GM18858 (cell line): ENCODE results near the gene ANXA10.
"Not testable (repeated sequence)": the region's sequence is repeated elsewhere in the genome, so short reads cannot be mapped to it uniquely, and the experiment has no call there.

ENCODE experiments used
- ATAC-seq: cut with Tn5 transposase; IDR thresholded peaks from one replicate; pipeline ENCODE4 v1.9.1; 2021; ENCODE audit not compliant: unreplicated experiment

ANXA10 gene

DNA sequence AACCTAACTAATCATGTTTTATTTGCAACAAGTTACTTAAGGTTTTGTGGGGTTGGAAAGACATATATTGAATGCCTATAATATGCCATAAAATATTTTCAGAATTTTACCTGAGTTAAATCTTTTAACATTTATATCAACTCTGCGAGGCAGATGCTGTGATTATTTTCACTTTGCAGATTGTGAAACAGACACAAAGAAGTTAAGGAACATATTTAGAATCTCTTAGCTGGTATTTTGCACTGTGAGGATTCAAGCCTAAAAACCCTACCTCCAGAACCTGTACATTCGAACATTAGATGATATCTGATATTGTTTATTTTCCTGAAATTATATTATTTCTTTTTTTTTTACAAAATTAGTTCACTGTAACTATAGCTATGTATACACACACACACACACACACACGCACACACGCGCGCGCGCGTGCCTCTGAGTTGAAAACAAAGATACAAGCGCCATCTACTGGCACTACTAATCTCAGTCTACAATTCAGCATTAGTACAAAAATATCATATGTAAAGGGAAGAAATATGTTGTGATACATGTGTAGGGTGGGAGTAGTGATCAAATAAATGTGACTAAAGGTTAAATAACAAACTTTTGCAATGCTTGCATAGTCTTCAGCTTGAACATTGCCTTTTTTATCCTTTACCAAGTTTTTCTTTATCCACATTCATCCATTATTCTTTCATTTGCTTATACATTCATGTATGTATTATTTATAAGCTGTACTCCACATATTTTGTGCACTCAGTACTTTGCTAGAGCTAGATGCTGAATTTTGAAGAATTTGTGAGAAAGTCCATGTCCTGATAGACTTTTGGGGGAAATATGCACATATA, 61.5 kb downstream of the ANXA10 start:
- ATAC-seq, result peak; percentile 85

DNA sequence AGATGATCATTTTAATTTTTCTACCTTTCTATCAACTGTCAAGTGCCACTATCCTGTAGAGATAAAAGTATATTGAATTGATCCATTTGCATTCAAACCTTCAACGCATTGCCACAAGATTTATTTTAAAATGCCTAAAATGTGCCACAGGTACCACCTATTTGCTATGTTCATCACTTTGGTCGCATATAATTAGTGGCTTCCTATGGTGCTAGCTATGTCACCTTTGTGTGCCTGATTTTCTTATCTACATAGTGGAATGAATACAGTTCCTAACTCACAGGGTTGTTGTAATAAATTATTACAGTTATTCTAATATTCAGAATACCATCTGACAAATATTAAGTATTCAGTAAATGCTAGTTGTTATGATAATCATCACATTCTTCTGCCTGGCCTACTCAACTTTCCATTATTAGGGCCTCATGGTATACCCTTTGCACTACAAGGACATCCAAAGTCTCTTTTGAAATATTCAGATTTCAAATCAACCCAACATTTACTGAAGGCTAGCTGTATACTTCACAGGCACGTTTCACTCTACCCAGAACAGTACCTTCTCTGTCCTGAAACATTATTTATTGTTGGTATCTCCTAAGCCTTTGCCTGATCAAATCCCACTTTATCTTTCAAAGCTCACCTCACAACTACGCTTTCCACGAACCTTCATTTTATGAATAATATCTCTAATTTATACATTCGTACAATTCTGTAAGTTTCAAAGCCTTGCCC, 62.4 kb downstream of the ANXA10 start:
- ATAC-seq, result no peak

DNA sequence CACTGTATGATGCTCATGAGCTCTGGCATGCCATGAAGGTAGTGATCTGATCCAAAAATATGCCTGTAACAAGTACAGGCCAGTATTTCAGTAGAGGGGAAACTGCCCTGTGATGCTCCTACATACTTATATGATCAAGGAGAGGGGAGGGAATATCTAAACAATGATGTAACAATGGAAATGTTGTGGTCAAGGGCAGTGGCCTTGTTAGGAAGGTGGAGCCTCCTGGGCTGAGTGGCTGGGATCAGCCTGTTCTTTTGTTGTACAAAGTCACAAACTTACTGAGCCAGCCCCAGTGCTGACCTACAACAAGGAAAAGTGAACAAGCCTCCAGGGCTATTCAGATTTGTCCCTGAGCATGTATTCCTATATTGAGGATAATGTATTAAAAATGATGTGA, 70.3 kb downstream of the ANXA10 start:
- no peak for ATAC-seq

DNA sequence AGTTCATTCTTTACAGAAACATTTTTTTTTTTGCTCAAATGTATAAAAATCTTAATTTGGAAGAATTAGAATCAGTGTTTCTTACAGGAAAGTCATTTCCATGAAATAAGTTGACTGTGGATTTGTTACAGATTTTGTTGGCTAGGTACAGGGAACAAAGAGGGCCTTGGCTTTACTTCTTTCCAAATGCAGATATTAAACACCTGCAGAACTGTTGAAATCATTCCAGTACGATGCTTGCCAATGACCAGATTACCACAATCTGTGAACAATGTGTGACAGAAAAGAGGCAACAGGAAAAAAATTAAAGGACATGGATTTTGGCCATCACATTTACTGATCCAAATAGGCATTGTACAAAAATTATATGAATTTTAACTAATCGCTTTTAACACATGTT, 70.8 kb downstream of the ANXA10 start:
- ATAC-seq, result no peak

DNA sequence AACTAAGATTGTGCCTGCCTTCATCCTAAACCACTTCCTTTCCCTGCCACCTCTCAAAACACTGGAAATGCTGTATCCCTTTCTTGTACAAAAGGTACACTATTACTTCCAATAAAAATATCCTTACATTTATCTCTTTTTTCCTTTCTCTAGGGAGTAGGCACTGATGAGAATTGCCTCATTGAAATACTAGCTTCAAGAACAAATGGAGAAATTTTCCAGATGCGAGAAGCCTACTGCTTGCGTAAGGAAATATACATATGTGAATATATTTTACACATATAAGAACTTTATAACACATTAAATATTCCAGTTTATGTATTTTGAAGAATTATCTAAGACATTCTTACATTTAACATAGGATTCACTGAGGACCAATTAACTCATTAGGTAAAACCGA, 71.7 kb downstream of the ANXA10 start:
- no peak for ATAC-seq

DNA sequence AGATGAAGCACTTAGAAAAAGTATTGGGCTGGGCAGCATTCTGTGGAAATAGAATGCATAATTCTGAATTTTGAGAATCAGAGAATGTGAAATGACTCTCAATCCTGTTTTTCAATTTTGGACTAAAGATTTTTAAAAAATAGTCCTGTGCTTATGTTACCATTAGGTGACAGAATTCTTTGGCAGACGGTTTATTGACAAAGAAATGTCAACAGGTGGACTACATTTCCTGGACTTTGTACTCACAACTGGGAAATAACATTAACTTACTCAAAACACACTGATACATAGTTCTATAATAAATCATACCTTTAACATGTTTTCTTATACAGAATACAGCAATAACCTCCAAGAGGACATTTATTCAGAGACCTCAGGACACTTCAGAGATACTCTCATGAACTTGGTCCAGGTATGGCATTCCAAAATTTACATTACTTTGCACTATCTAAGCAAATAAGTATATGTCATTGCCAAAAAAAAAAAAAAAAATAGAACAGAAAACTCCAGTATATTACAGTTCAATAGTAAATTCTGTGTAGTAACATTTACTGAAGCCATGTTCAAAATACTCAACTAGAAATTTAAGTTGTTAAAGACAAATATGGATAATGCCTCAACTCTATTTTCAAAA, 72.7 kb downstream of the ANXA10 start:
- no peak for ATAC-seq

DNA sequence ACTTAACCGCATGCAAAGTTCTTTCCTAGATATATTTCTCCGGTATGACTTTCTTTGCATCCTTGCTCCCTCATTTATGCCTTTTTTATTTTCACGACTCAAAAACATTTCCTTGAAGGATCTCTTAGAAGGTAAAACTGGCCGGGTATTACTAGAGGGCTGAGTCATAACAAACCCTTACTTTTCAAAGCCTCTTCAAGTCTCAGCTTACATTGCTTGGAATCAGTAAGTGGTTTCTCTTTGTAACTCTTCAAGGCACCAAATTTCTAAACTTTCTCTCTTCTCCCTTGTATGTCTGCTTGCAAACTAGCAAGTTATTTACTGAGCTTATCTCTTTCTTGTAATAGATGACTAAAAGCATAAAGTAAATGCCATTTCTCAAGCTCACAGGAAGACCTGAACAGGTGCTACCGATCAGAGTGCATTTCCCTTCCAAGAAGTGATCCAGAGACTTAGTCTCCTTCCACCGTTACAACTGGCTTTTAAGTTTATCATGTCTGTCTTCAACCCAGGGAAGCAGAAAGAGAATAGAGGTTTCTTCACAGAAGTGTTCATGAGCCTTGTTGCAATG, 75.5 kb downstream of the ANXA10 start:
- peak; percentile 53 for ATAC-seq

DNA sequence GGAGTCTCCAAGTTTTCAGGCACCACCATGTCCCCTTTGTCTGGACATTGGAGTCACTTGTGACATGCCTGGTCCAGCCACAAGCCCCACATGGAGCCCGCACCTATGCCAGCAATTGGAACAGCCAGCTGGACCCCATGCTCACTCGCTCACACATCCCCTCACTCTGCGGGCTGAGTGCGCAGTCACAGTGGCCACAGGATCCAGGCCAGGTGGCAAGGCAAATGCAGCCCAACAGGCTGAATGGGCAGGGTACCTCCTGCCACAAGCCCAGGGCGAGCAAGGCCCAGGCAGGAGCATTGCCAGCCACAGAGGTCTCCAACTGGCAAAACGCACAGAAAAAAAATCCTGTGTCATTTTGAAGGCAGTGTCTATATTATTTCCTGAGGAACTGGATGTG, 82.0 kb downstream of the ANXA10 start:
- ATAC-seq, result no peak

DNA sequence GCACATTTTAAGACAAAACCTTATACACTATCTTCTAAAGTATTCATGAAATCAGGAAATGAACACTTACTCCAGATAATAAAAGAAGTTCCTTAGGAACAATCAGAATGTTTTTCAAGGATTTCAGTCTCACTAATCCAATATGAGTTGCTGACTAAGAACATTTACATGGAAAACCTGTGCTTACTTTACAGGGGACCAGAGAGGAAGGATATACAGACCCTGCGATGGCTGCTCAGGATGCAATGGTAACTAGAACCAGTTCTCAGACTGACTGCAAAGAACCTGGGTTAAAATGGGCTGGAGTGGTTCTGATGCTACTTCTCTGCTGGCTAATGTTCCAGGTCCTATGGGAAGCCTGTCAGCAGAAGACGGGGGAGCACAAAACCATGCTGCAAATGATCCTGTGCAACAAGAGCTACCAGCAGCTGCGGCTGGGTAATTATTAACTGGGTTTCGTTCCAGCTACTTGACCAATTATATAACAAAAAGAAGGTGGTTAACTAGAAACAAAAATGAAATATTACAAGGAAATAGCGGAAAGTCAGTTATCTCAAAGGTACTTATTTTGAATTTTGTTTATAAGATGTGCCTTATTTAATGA, 85.3 kb downstream of the ANXA10 start:
- ATAC-seq, result no peak

DNA sequence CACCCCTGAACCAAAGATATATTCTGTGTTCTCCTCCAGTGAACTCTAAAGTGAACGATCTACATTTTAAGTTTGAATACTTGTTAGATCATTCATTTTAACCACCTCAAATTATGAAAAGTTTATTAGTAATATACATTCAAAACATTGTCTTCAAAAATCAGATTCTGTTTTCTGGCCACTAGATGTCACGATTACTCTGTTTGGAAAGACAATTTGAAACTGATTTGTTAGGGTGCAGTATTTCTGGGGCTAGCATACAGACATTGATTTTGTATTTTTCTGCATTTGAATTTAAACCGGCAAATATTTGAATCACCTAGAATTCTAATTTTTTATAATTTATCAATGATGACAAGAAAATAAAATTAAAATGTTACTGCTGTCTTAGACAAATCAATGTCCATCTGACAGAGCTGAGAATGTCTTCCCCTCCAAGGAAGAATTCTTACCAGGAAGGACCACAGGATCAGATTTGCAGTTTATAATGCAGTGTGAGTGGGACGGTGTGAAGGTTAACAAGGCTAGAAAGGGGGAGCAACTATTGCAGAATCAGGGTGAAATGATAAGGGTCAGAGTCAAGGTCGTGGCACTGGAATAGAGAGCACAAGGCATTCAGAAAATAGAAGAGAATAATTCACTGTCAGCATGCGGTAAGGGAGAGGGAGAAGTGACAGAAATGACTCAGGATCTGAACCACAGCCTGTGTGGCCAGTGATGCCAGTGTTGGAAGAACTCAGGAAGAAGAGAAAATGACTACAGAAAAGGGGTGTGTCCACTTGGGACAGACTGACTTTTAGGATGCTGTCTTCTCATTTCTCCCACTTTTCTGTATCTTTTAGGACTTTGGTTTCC, 91.6 kb downstream of the ANXA10 start:
- no peak for ATAC-seq

DNA sequence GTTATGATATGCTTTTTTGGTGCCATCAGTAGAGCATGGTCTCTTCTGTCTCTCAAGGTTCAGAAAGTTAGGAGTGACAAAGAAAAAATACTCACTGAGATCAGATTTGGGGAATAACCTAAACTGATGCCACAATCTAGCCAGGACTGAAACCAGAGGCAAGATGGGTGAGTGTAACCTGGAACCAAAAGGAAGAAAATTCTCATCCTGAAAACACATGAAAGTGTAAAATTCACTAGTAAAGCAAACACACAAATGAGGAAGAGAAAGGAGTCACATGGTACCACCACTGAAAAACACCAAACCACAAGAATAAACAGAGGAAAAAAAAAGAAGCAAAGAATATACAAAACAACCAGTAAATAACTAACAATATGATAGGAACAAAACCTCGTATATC, 96.4 kb downstream of the ANXA10 start:
- peak; percentile 79 for ATAC-seq

DNA sequence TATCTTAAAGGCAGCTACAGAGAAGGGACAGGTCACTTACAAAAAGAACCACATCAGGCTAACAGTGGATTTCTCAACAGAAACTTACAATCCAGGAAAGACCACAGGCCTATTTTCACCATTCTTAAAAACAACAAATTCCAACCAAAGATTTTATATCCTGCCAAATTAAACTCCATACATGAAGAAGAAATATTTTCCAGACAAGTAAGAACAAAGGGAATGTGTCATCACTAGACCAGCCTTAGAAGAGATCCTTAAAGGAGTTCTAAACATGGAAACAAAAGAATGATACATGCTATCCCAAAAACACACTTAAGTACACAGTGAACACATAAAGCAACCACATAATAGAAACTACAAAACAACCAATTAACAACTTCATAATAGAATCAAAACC, 105.6 kb downstream of the ANXA10 start:
- no peak for ATAC-seq

DNA sequence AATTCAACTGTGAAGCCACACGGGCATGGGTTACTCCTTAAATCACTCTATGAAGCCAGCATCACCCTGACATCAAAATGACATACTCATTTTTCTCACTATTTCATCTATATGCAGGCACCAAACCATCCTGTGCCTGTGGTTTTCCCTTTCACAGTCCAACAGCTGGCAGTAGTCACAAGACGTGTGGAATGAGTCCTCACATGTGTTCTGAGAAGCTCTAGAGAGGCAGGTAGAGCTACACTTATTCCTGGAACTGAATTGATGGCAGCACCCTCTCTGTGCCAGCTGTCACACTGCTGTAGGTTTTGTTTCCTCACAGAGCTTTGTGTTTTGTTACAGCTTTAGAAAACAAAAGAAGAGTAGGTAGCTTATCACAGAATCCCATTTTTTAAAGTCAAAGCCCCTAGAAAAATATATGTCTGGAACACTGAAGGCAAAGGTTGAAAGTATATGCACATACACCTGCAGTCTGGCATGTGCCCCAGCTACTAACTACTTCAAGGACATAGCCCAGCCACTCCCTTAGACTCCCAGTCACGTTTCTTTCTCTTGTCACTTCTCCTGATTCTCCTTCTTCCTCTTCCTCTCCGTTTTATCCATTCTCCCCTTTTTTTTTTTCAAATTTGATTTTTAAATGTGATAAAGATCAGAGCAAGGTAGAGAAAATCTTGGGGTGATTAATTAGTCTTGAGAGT, 107.1 kb downstream of the ANXA10 start:
- no peak for ATAC-seq

DNA sequence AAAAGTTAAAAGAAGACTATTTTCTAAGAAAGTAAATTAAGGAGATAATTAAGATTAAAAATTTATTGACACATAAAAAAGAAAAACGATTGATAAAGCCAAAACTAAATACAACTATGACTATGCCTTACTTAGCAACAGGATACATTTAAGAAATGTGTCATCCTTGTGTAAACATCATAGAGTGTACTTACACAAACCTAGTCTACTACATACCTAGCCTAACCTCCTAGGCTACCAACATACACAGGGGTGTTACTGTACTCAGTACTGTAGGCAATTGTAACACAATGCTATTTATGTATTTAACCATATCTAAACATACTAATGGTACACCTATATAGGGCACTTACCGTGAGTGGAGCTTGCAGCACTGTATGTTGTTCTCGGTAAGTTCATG, 108.3 kb downstream of the ANXA10 start:
- no peak for ATAC-seq

DNA sequence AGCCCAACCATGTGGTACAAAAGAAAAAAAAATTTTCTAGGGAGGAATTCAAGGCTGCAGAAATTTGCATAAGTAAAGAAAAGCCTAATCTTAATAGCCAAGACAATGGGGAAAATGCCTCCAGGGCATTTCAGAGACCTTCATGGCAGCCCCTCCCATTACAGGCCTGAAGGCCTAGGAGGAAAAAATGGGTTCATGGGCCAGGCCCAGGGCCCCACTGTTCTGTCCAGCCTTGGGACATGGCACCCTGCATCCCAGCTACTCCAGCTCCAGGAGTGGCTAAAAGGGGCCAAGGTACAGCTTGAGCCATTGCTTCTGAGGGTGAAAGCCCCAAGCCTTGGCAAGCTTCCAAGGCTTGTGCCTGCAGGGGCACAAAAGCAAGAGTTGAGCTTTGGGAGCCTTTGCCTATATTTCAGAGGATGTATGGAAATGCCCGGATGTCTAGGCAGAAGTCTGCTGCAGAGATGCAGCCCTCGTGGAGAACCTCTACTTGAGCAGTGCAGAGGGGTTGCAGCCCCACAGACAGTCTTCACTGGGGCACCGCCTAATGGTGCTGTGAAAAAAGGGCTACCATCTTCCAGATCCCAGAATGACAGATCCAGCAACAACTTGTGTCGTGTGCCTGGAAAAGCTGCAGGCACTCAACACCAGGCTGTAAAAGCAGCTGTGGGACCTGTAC, 111.0 kb downstream of the ANXA10 start:
- ATAC-seq, result no peak

DNA sequence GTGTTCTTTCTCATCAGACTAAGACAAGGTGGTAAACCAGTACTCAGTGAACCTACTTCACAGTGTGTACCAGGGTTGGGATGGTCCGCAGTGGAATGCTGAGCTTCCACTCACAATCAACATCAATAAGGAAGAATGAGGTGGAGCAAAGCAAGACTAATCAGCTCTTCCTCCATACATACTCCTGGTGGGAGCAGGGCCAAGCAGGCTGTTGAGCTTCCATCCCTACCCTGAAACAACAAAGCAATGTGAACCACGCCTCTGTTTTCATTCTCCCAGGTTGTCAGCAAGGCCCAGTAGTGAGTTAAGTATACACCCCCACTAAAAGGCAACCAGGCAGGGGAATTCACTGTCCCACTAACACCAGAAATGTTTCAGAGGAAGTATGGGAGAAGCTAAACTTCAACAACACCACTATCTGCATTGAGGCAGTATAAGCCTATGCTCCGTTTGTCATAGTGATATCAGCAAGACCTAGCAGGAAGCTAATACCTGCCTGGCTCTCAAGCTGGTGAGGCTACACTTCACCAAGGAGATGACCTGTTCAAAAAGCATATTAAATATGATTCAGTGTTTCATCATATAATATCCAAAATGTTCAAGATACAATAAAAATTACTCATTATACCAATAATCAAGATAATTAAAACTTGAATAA, 116.7 kb downstream of the ANXA10 start:
- no peak for ATAC-seq

DNA sequence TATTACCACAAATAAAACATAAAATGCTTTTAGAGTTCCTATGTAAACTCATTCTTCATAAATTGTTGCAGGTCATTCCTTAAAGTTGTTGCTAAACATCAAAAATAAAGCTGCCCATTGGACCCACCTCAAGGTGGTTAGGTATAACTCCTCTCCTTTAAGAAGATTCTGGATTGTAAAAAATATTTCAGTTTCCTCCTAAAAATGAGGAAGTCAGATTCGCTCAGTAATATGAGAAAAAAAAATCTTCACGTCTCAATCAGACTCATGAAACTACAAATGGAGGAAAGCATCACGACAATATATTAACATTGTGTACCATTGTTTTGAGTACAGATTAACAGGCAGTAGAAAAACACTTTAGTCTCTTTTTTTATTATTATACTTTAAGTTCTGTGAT, 120.3 kb downstream of the ANXA10 start:
- no peak for ATAC-seq

DNA sequence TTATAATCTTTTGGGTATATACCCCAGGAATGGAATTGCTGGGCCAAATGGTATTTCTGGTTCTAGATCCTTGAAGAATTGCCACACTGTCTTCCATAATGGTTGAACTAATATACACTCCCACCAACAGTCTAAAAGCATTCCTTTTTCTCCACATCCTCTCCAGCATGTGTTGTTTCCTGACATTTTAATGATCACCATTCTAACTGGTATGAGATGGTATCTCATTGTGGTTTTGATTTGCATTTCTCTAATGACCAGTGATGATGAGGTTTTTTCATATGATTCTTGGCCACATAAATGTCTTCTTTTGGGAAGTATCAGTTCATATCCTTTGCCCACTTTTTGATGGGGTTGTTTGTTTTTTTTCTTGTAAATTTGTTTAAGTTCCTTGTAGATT, 121.2 kb downstream of the ANXA10 start:
- not testable (repeated sequence) for ATAC-seq

DNA sequence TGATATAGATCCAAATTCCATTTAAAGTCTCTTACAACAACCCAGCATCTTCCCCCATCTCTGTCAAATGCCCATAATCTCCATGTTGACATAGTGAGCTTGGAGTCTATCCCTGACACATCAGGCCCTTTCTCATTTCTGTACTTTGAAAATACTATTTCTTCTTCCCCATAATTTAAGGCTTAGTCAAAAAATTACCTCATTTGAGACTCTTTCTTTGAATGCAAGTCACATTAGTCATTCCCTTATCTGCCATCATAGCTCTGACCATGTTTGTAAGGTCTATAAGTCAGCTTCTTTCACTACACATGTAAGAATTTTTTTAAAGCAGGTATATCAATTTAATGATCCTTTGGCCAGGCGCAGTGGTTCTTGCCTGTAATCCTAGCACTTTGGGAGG, 126.3 kb downstream of the ANXA10 start:
- ATAC-seq, result no peak
